PFSK-1 (cell line): ENCODE data around the gene LCE1E.

Source experiments
- FOXP2 ChIP-seq: optimal IDR thresholded peaks from 2 replicates; pipeline ENCODE3; 2011; ENCODE audit warnings: borderline replicate concordance, control low read depth, inconsistent platforms; ENCODE audit not compliant: insufficient read depth; ENCODE audit errors: extremely low read length, extremely low read depth
- POLR2AphosphoS5 ChIP-seq: IDR thresholded peaks from 2 replicates; pipeline ENCODE4 v1.6.1; 2012; ENCODE audit warnings: low read depth, mild to moderate bottlenecking, control low read depth, low read length, moderate library complexity
- REST ChIP-seq, 2 experiments: IDR thresholded peaks; 2 replicates each; pipeline versions ENCODE4 v1.6.1 to v1.8.0; 2011 to 2012; ENCODE audit warnings: low read depth in 2 of 2, low read length in 2 of 2, control low read depth in 1 of 2, inconsistent platforms in 1 of 2, mild to moderate bottlenecking in 1 of 2, moderate library complexity in 1 of 2; ENCODE audit not compliant: insufficient read depth in 1 of 2
- SIN3A ChIP-seq: IDR thresholded peaks from 2 replicates; pipeline ENCODE4 v1.6.1; 2012; ENCODE audit warnings: mild to moderate bottlenecking, low read length, moderate library complexity, borderline replicate concordance; ENCODE audit not compliant: insufficient read depth
- TAF1 ChIP-seq: IDR thresholded peaks from 2 replicates; pipeline ENCODE4 v1.6.1; 2012; ENCODE audit warnings: low read length, control low read depth, borderline replicate concordance; ENCODE audit not compliant: insufficient read depth

LCE1E gene

GRCh38 chr1:152817309-152817708 lies 31.3 kb downstream of the LCE1E start:
- TF ChIP-seq FOXP2 (no peak), POLR2AphosphoS5 (no peak), SIN3A (no peak), TAF1 (no peak), REST (IDR thresholded peaks at IDR 0.05; ENCODE audit: insufficient read depth in 1 of 2, low read depth in 2 of 2, low read length in 2 of 2) (no peak)

GRCh38 chr1:152823294-152823693 lies 37.2 kb downstream of the LCE1E start:
- no peak for TF ChIP-seq SIN3A
- TF ChIP-seq REST (IDR thresholded peaks at IDR 0.05; ENCODE audit: insufficient read depth in 1 of 2, low read depth in 2 of 2, low read length in 2 of 2), result no peak
- no peak for TF ChIP-seq FOXP2
- no peak for TF ChIP-seq TAF1
- TF ChIP-seq POLR2AphosphoS5, result no peak

GRCh38 chr1:152824964-152825363 lies 38.9 kb downstream of the LCE1E start:
- no peak for TF ChIP-seq REST (IDR thresholded peaks at IDR 0.05; ENCODE audit: insufficient read depth in 1 of 2, low read depth in 2 of 2, low read length in 2 of 2)
- TF ChIP-seq POLR2AphosphoS5, result no peak
- TF ChIP-seq TAF1, result no peak
- no peak for TF ChIP-seq SIN3A
- TF ChIP-seq FOXP2, result no peak

- TF ChIP-seq FOXP2 (no peak), REST (IDR thresholded peaks at IDR 0.05; ENCODE audit: insufficient read depth in 1 of 2, low read depth in 2 of 2, low read length in 2 of 2) (no peak), TAF1 (no peak), POLR2AphosphoS5 (no peak), SIN3A (no peak)
Measured at GRCh38 chr1:152827173-152827572, 41.1 kb downstream of the LCE1E start, which contains the start of gene LCE1A. TSS of gene LCE1A (plus strand) at chr1:152827473. CDS start at chr1:152827473, 0 bp downstream.

- no peak for TF ChIP-seq POLR2AphosphoS5
Measured at GRCh38 chr1:152836870-152837269, 50.8 kb downstream of the LCE1E start.
